ENCODE data around the gene TNFSF13B. TPM values are rescaled to one million over a fixed set of nuclear protein-coding genes. Genes with fewer than 3 reads are reported as not detected.

TNFSF13B gene
- 1 to 10 TPM in 2 of 4 donors, under 1 TPM in 1, not detected in 1; 0.31 to 2.1 (median 1.6) TPM for total RNA-seq

GRCh38 chr13:108269601-108270328 lies at the start of gene TNFSF13B:
Gene TNFSF13B (plus strand): TSS chr13:108269718. CDS start chr13:108269896, 178 bp downstream.
- intact Hi-C loops (cut with DNase I) = no loop called here
- no peaks in the 10 kb centered on the region for H3K9me3 ChIP-seq
- WGBS, 2 donors = 3 to 6% methylated on average over 3 to 6 of the region's 16 CpGs
- TF ChIP-seq CTCF (IDR thresholded peaks at IDR 0.05) (no peak), POLR2A (IDR thresholded peaks at IDR 0.05) (no peak)
- H3K27ac ChIP-seq = peak within 1 kb of the TSS; percentile 21 to 74 (median 57)
- H3K27me3 ChIP-seq = no peaks in the 10 kb centered on the region
- no peaks in the 10 kb centered on the region for H3K36me3 ChIP-seq
- peaks cover 0 to 20% (median 0%) of the 10 kb centered on the region in 3 donors for H3K4me1 ChIP-seq
- DNase-seq = no peak
- peak within 1 kb of the TSS; percentile 12 to 67 (median 40) for H3K4me3 ChIP-seq

DNA sequence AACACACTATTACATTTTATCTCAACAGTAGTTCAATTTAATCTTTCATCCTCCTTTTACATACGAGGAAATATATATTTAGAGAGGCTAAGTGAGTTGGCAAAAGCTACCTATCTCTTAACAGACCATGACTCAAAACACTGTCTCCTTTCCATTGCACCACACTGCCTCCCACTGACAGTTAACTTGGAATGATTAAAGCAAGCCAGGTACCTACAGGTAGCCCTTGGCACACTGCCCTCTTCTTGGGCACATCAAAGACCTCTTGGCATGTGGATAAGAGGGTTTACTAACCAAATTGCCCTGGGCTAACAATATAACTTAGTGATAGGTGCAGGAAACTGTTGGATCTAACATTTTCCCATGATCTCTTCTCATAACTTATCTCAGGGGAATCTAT lies 49.5 kb upstream of the TNFSF13B start:
- Histone ChIP-seq H3K9me3 (no peaks in the 10 kb centered on the region), H3K27ac (peak overlapping the region in 3 of 4 donors; percentile 2 to 39 (median 27))

GRCh38 chr13:108223687-108224503 lies 45.6 kb upstream of the TNFSF13B start:
- 77 to 79% methylated on average over 7 of the region's 7 CpGs for WGBS, 2 donors
- no peak for DNase-seq
- Histone ChIP-seq H3K4me1 (peaks cover 14 to 81% (median 17%) of the 10 kb centered on the region in 3 donors), H3K36me3 (no peaks in the 10 kb centered on the region), H3K4me3 (no peak overlapping the region), H3K9me3 (no peaks in the 10 kb centered on the region), H3K27me3 (no peaks in the 10 kb centered on the region), H3K27ac (no peak overlapping the region)
- intact Hi-C loops (cut with DNase I) = no loop called here
- TF ChIP-seq POLR2A (IDR thresholded peaks at IDR 0.05) (no peak), CTCF (IDR thresholded peaks at IDR 0.05) (no peak)

More for the DNA sequence above, 49.5 kb upstream of the TNFSF13B start:
- intact Hi-C loops (cut with DNase I) = no loop called here
- Histone ChIP-seq H3K4me1 (peaks cover 25 to 79% (median 32%) of the 10 kb centered on the region in 3 donors), H3K4me3 (peak overlapping the region in 2 of 4 donors; percentile 76 to 100), H3K27me3 (no peaks in the 10 kb centered on the region), H3K36me3 (no peaks in the 10 kb centered on the region)
- WGBS, 2 donors = 8 to 19% methylated on average over 1 of the region's 1 CpG
- no peak for TF ChIP-seq POLR2A (IDR thresholded peaks at IDR 0.05)
- no peak for TF ChIP-seq CTCF (IDR thresholded peaks at IDR 0.05)
- no peak for DNase-seq

DNA sequence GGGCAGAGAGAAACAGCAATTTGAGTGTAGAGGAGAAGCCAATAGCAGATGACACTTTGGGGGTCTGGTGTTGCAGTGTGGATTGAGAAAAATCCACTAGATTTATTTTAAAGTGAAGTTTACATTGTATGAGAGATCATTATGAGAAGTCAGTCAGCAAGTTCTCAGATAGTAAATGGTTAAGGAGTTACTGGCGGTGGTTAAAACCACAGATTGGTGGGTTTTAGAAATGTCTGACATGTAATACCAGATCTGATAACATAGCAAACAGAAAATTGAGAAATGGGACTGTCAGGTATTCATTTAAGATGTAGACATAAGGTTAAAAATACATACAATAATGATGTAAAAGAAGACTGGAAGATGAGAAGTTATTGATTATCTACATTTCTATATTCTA lies 44.1 kb upstream of the TNFSF13B start:
- H3K4me3 ChIP-seq = no peak overlapping the region
- intact Hi-C loops (cut with DNase I) = no loop called here
- no peak overlapping the region for H3K27ac ChIP-seq
- peaks cover 0 to 9% (median 0%) of the 10 kb centered on the region in 3 donors for H3K36me3 ChIP-seq
- H3K4me1 ChIP-seq = peaks cover 4 to 65% (median 4%) of the 10 kb centered on the region in 3 donors
- DNase-seq = no peak
- no peaks in the 10 kb centered on the region for H3K9me3 ChIP-seq
- WGBS, 2 donors = 70 to 82% methylated on average over 1 of the region's 1 CpG
- TF ChIP-seq CTCF (IDR thresholded peaks at IDR 0.05) (no peak), POLR2A (IDR thresholded peaks at IDR 0.05) (no peak)
- no peaks in the 10 kb centered on the region for H3K27me3 ChIP-seq

- intact Hi-C loops (cut with DNase I) = no loop called here
- Histone ChIP-seq H3K4me3 (no peak overlapping the region), H3K27me3 (no peaks in the 10 kb centered on the region), H3K9me3 (no peaks in the 10 kb centered on the region), H3K4me1 (peaks cover 3 to 58% (median 4%) of the 10 kb centered on the region in 3 donors), H3K27ac (no peak overlapping the region), H3K36me3 (peaks cover 0 to 9% (median 0%) of the 10 kb centered on the region in 3 donors)
- 0 to 17% methylated on average over 1 of the region's 1 CpG for WGBS, 2 donors
- TF ChIP-seq POLR2A (IDR thresholded peaks at IDR 0.05) = no peak
- TF ChIP-seq CTCF (IDR thresholded peaks at IDR 0.05) = no peak
- no peak for DNase-seq
Observed at GRCh38 chr13:108226184-108226583, 43.3 kb upstream of the TNFSF13B start.
